GM12873 (cell line): ENCODE measurements around the gene POP4.

Source experiments
- CTCF ChIP-seq: IDR thresholded peaks from 2 replicates; pipeline ENCODE4 v1.5.1; 2012; ENCODE audit warnings: low read depth, mild to moderate bottlenecking, moderate library complexity, low read length, control low read depth; ENCODE audit not compliant: insufficient read depth; ENCODE audit errors: missing control alignments

Gene POP4

GRCh38 chr19:29651622-29652394 lies 45.7 kb downstream of the POP4 start:
- no peak for TF ChIP-seq CTCF

GRCh38 chr19:29653398-29653797 lies 47.3 kb downstream of the POP4 start:
- TF ChIP-seq CTCF: no peak

DNA sequence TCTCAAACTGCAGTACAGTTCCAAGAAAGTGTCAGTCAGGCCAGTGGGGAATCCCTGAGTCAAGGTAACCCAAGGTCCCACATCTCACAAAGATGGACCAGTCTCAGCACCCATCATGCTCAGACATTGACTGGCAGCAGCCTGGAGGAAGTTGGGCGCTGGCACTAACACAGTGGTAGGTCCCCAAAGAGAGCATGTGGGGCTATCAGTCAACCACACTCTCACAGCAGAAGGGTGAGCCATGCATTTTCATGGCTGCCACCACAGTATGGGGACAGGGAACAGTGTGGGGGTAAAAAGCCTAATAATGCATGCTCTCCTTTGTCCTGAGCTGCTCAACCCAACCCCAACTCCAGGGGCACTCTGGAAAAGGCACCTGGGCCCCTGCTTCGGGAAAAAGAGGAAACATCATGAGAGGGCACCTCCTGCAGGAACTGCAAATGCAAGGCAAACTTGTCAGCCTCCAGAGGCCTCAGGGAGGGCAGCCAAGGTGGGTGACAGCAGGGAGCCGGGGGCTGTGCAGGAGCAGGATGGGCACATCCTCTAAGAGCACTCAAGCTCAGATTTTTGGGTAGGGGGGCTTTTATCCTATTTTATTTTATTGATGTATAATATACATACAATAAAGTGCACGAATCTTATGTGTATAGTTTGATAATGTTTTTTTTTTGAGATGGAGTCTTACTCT lies 49.7 kb downstream of the POP4 start:
- TF ChIP-seq CTCF: no peak

DNA sequence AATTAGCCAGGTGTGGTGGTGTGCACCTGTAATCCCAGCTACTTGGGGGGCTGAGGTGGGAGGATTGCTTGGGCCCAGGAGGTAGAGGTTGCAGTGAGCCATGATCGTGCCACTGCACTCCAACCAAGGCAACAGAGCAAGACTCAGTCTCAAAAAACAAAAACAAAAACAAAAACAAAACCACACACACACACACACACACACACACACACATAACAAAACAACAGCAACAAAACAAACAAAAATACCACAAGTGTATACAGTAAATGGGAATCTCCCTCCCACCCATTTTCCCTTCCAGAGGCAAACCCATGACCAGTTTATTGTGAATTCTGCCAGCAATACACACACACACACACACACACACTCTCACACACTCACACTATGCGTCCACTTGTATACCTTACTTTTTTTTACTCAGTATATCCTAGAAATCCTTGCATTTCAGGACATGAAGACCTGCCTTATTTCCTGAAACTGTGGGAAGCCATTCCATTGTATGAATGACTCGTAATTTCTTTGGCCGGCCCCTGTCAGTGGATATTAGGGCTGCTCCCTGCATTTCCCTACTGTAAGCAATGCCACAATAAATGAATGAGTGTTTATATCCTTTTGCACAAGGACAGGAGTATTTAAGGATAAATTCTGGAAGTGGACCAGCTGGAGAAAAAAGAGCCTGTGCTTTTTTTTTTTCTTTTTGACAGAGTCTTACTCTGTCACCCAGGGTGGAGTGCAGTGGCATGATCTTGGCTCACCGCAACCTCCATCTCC lies 52.3 kb downstream of the POP4 start:
- no peak for TF ChIP-seq CTCF

DNA sequence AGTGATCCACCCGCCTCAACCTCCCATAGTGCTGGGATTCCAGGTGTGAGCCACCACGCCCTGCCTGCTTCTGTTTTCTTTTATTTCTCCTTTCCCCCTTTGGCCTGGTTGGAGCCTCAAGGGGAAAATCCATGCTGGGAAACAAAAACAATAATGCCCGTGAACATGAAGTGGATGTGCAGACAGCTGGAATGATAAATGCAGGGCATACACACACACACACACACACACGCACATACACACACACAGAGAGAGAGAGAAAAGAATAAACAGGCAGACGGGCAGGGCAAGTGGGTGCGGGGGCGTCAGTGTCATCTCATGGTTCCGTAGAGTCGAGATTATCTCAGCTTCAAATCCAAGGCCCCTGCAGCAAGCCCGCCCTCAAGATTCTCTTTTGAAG lies 54.8 kb downstream of the POP4 start:
- no peak for TF ChIP-seq CTCF

DNA sequence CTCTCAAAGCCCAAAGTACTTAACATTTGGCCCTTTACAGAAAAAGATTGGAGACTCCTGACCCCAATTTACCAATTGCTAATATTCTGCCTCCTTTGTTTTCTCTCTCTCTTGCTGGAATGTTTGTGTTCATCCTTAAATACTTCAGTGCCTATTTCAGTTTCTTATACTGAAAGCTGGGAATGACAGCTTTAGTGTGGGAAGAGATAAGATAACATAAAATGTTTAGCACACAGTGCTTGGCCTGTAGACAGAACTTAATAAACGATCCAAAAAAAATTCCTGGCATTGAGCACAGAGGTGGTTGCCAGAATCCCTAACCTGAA lies 56.2 kb downstream of the POP4 start:
- TF ChIP-seq CTCF: no peak
